SK-N-SH treated with all-trans-retinoic acid at 6 μM for 48 hours (cell line): ENCODE data around the gene SUDS3.

Source experiments
- ARNTL ChIP-seq: fragments of 450-650 bp; formaldehyde crosslinking; IDR thresholded peaks from 2 replicates; pipeline ENCODE4 v1.5.0; 2020; ENCODE audit warnings: low read depth, mild to moderate bottlenecking, moderate library complexity, borderline replicate concordance
- CREB5 ChIP-seq: fragments of 250-450 bp; sonication (Bioruptor Pico); IDR thresholded peaks from 2 replicates; pipeline ENCODE4 v1.5.1; 2020; ENCODE audit warnings: low read depth, mild to moderate bottlenecking, moderate library complexity
- CSRNP3 ChIP-seq: fragments of 250-450 bp; sonication (Bioruptor Pico); IDR thresholded peaks from 2 replicates; pipeline ENCODE4 v1.5.1; 2021; ENCODE audit warnings: mild to moderate bottlenecking, moderate library complexity
- ESRRG ChIP-seq: fragments of 250-450 bp; sonication (Bioruptor Pico); IDR thresholded peaks from 2 replicates; pipeline ENCODE4 v1.6.1; 2021; ENCODE audit warnings: mild to moderate bottlenecking
- ISL1 ChIP-seq: fragments of 250-450 bp; sonication (Bioruptor Pico); IDR thresholded peaks from 2 replicates; pipeline ENCODE4 v2.1.2; 2022; ENCODE audit warnings: mild to moderate bottlenecking, moderate library complexity
- OSR1 ChIP-seq: fragments of 250-450 bp; sonication (Bioruptor Pico); IDR thresholded peaks from 2 replicates; pipeline ENCODE4 v1.8.0; 2022; ENCODE audit warnings: moderate library complexity, mild to moderate bottlenecking, inconsistent platforms
- RARB ChIP-seq: fragments of 250-450 bp; sonication (Bioruptor Pico); IDR thresholded peaks from 2 replicates; pipeline ENCODE4 v1.8.0; 2021; ENCODE audit warnings: mild to moderate bottlenecking, moderate library complexity
- SNAI2 ChIP-seq: fragments of 250-450 bp; sonication (Bioruptor Pico); IDR thresholded peaks from 2 replicates; pipeline ENCODE4 v1.5.0; 2020; ENCODE audit warnings: mild to moderate bottlenecking, moderate library complexity
- ZC3H10 ChIP-seq: fragments of 250-450 bp; sonication (Bioruptor Pico); IDR thresholded peaks from 2 replicates; pipeline ENCODE4 v1.5.1; 2021; ENCODE audit warnings: mild to moderate bottlenecking, moderate library complexity
- ZFP3 ChIP-seq: fragments of 250-450 bp; sonication (Bioruptor Pico); IDR thresholded peaks from 2 replicates; pipeline ENCODE4 v1.5.0; 2020; ENCODE audit warnings: mild to moderate bottlenecking, moderate library complexity
- ZFP30 ChIP-seq: fragments of 450-650 bp; formaldehyde crosslinking; IDR thresholded peaks from 2 replicates; pipeline ENCODE4 v1.5.0; 2022; ENCODE audit warnings: mild to moderate bottlenecking, moderate library complexity
- ZNF70 ChIP-seq: fragments of 450-650 bp; formaldehyde crosslinking; IDR thresholded peaks from 2 replicates; pipeline ENCODE4 v1.5.0; 2020; ENCODE audit warnings: mild to moderate bottlenecking, moderate library complexity
- TF ChIP-seq, protein P1 (sequence below): fragments of 250-450 bp; sonication (Bioruptor Pico); IDR thresholded peaks from 2 replicates; pipeline ENCODE4 v1.8.0; 2020; ENCODE audit warnings: mild to moderate bottlenecking, moderate library complexity, borderline replicate concordance
- TF ChIP-seq, protein P2 (sequence below): fragments of 250-450 bp; sonication (Bioruptor Pico); IDR thresholded peaks from 2 replicates; pipeline ENCODE4 v1.8.0; 2021; ENCODE audit warnings: low read depth, mild to moderate bottlenecking, moderate library complexity, borderline replicate concordance

GRCh38 chr12:118397708-118398440 lies 21.5 kb downstream of the SUDS3 start:
- TF ChIP-seq, protein P1, sequence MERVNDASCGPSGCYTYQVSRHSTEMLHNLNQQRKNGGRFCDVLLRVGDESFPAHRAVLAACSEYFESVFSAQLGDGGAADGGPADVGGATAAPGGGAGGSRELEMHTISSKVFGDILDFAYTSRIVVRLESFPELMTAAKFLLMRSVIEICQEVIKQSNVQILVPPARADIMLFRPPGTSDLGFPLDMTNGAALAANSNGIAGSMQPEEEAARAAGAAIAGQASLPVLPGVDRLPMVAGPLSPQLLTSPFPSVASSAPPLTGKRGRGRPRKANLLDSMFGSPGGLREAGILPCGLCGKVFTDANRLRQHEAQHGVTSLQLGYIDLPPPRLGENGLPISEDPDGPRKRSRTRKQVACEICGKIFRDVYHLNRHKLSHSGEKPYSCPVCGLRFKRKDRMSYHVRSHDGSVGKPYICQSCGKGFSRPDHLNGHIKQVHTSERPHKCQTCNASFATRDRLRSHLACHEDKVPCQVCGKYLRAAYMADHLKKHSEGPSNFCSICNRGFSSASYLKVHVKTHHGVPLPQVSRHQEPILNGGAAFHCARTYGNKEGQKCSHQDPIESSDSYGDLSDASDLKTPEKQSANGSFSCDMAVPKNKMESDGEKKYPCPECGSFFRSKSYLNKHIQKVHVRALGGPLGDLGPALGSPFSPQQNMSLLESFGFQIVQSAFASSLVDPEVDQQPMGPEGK (CRISPR knock-in tag): no peak
- TF ChIP-seq ESRRG (CRISPR knock-in tag): no peak
- no peak for TF ChIP-seq ISL1
- TF ChIP-seq, protein P2, sequence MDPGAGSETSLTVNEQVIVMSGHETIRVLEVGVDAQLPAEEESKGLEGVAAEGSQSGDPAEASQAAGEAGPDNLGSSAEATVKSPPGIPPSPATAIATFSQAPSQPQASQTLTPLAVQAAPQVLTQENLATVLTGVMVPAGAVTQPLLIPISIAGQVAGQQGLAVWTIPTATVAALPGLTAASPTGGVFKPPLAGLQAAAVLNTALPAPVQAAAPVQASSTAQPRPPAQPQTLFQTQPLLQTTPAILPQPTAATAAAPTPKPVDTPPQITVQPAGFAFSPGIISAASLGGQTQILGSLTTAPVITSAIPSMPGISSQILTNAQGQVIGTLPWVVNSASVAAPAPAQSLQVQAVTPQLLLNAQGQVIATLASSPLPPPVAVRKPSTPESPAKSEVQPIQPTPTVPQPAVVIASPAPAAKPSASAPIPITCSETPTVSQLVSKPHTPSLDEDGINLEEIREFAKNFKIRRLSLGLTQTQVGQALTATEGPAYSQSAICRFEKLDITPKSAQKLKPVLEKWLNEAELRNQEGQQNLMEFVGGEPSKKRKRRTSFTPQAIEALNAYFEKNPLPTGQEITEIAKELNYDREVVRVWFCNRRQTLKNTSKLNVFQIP (CRISPR knock-in tag): no peak
- no peak for TF ChIP-seq ZNF70 (CRISPR knock-in tag)
- TF ChIP-seq ARNTL (CRISPR knock-in tag): no peak
- no peak for TF ChIP-seq SNAI2 (CRISPR knock-in tag)
- TF ChIP-seq ZFP3 (CRISPR knock-in tag): no peak
- no peak for TF ChIP-seq CSRNP3 (CRISPR knock-in tag)
- no peak for TF ChIP-seq RARB (CRISPR knock-in tag)
- TF ChIP-seq OSR1 (CRISPR knock-in tag): no peak
- TF ChIP-seq ZFP30 (CRISPR knock-in tag): no peak
- TF ChIP-seq CREB5 (CRISPR knock-in tag): no peak
- TF ChIP-seq ZC3H10 (CRISPR knock-in tag): no peak
